Activated CD8-positive, alpha-beta T cell treated with anti-CD3 and anti-CD28 coated beads, Interleukin-2, amount 10 ng/mL, durations not matched to agents 7 days and 5 days (primary cell): ENCODE data around the gene TNNT3. TPM values are rescaled to one million over a fixed set of nuclear protein-coding genes. Genes with fewer than 3 reads are reported as not detected.

Source experiments
- ATAC-seq: fragments of 150-1000 bp; cut with Tn5 transposase; one replicate; pipeline ENCODE4 v1.10.0; 2021; ENCODE audit warnings: moderate library complexity
- CTCF ChIA-PET: fragments of 350-600 bp; sonication (Branson Sonifier 250); formaldehyde crosslinking; loops from one replicate; lab custom pipeline; 2021; ENCODE audit warnings: antibody characterized with exemption; lab: Charles Lee
- POLR2A ChIA-PET: fragments of 350-600 bp; sonication (Branson Sonifier 250); formaldehyde crosslinking; loops from one replicate; lab custom pipeline; 2021; ENCODE audit warnings: antibody characterized with exemption; lab: Charles Lee
- DNase-seq: peaks from one replicate; pipeline ENCODE4 v3.0.0-alpha.2; 2020
- H3K27ac Mint-ChIP-seq: one replicate; pipeline ENCODE4 v1.8.0; 2021; ENCODE audit warnings: mild to moderate bottlenecking, mixed read lengths
- H3K27me3 Mint-ChIP-seq: one replicate; pipeline ENCODE4 v1.8.0; 2021; ENCODE audit warnings: low read depth, mixed read lengths
- H3K36me3 Mint-ChIP-seq: one replicate; pipeline ENCODE4 v1.8.0; 2021; ENCODE audit warnings: low read depth, mixed read lengths
- H3K4me1 Mint-ChIP-seq: one replicate; pipeline ENCODE4 v1.8.0; 2021; ENCODE audit warnings: low read depth, mixed read lengths
- H3K4me3 Mint-ChIP-seq: one replicate; pipeline ENCODE4 v1.8.0; 2021; ENCODE audit warnings: mild to moderate bottlenecking, mixed read lengths
- H3K9me3 Mint-ChIP-seq: one replicate; pipeline ENCODE4 v1.8.0; 2022; ENCODE audit warnings: mixed read lengths; ENCODE audit not compliant: insufficient read depth
- total RNA-seq, 2 experiments: library from RNA; stranded (reverse); gene quantifications; one replicate each; pipeline ENCODE4 v1.2.3, GENCODE V29; 2021

TNNT3 gene
- total RNA-seq, 2 experiments from 2014 or later: 2.6 to 2.8 TPM

- no peak overlapping the region for H3K4me3 Mint-ChIP-seq
- H3K27me3 Mint-ChIP-seq: no peaks in the 10 kb centered on the region
- H3K27ac Mint-ChIP-seq: no peak overlapping the region
- no peaks in the 10 kb centered on the region for H3K4me1 Mint-ChIP-seq
- no peak for ATAC-seq
- DNase-seq: no peak
- ChIA-PET POLR2A (no interaction called here), CTCF (no interaction called here)
- H3K36me3 Mint-ChIP-seq: no peaks in the 10 kb centered on the region
- no peaks in the 10 kb centered on the region for H3K9me3 Mint-ChIP-seq
Measured at GRCh38 chr11:1958367-1958766, 38.9 kb downstream of the TNNT3 start.

GRCh38 chr11:1959786-1960185 lies 40.3 kb downstream of the TNNT3 start:
- Mint-ChIP-seq H3K9me3 (no peaks in the 10 kb centered on the region), H3K36me3 (no peaks in the 10 kb centered on the region), H3K4me1 (no peaks in the 10 kb centered on the region), H3K27me3 (no peaks in the 10 kb centered on the region), H3K4me3 (no peak overlapping the region), H3K27ac (no peak overlapping the region)
- POLR2A ChIA-PET: no interaction called here
- DNase-seq (no peak), ATAC-seq (no peak)
- CTCF ChIA-PET: no interaction called here

- CTCF ChIA-PET: no interaction called here
- H3K4me3 Mint-ChIP-seq: no peak overlapping the region
Measured at GRCh38 chr11:1963864-1964263, 44.4 kb downstream of the TNNT3 start.

GRCh38 chr11:1964348-1964747 lies 44.8 kb downstream of the TNNT3 start:
- Mint-ChIP-seq H3K4me1 (no peaks in the 10 kb centered on the region), H3K27me3 (no peaks in the 10 kb centered on the region), H3K4me3 (no peak overlapping the region), H3K27ac (no peak overlapping the region), H3K36me3 (no peaks in the 10 kb centered on the region), H3K9me3 (no peaks in the 10 kb centered on the region)
- no peak for ATAC-seq
- ChIA-PET POLR2A (no interaction called here), CTCF (no interaction called here)
- no peak for DNase-seq

More at GRCh38 chr11:1963864-1964263, 44.4 kb downstream of the TNNT3 start:
- no peaks in the 10 kb centered on the region for H3K4me1 Mint-ChIP-seq
- H3K27me3 Mint-ChIP-seq: no peaks in the 10 kb centered on the region
- POLR2A ChIA-PET: no interaction called here
- DNase-seq: no peak
- H3K27ac Mint-ChIP-seq: no peak overlapping the region
- H3K36me3 Mint-ChIP-seq: no peaks in the 10 kb centered on the region
- no peaks in the 10 kb centered on the region for H3K9me3 Mint-ChIP-seq
- no peak for ATAC-seq

GRCh38 chr11:1964955-1965354 lies 45.5 kb downstream of the TNNT3 start:
- Mint-ChIP-seq H3K27me3 (no peaks in the 10 kb centered on the region), H3K27ac (no peak overlapping the region), H3K9me3 (no peaks in the 10 kb centered on the region), H3K4me3 (no peak overlapping the region), H3K36me3 (no peaks in the 10 kb centered on the region), H3K4me1 (no peaks in the 10 kb centered on the region)
- DNase-seq: no peak
- no peak for ATAC-seq
- POLR2A ChIA-PET: interaction anchor here (0.6 kb wide), 1 partner anchor 1664 kb away, joined by 3 read pairs; no protein-coding TSS in a partner anchor
- CTCF ChIA-PET: no interaction called here

- DNase-seq: no peak
- no peak for ATAC-seq
- ChIA-PET POLR2A (no interaction called here), CTCF (no interaction called here)
- Mint-ChIP-seq H3K4me1 (no peaks in the 10 kb centered on the region), H3K27me3 (no peaks in the 10 kb centered on the region), H3K4me3 (no peak overlapping the region), H3K27ac (no peak overlapping the region), H3K36me3 (no peaks in the 10 kb centered on the region), H3K9me3 (no peaks in the 10 kb centered on the region)
Measured at GRCh38 chr11:1966531-1966930, 47.0 kb downstream of the TNNT3 start.

- POLR2A ChIA-PET: no interaction called here
- no peaks in the 10 kb centered on the region for H3K27me3 Mint-ChIP-seq
- H3K4me3 Mint-ChIP-seq: no peak overlapping the region
- no peaks in the 10 kb centered on the region for H3K36me3 Mint-ChIP-seq
- ATAC-seq: no peak
- DNase-seq: no peak
- no peaks in the 10 kb centered on the region for H3K4me1 Mint-ChIP-seq
- CTCF ChIA-PET: interaction anchor here (0.8 to 1.2 kb wide), 2 partner anchors 184 to 274 kb away, joined by 3 read pairs; no protein-coding TSS in a partner anchor
- no peak overlapping the region for H3K27ac Mint-ChIP-seq
- H3K9me3 Mint-ChIP-seq: no peaks in the 10 kb centered on the region
Measured at GRCh38 chr11:1967641-1968225, 48.2 kb downstream of the TNNT3 start.

- H3K9me3 Mint-ChIP-seq: no peaks in the 10 kb centered on the region
- ATAC-seq (no peak), DNase-seq (no peak)
- CTCF ChIA-PET: interaction anchor here (1.2 to 1.7 kb wide), 2 partner anchors 135 to 183 kb away, joined by 3 read pairs; no protein-coding TSS in a partner anchor
- H3K4me1 Mint-ChIP-seq: no peaks in the 10 kb centered on the region
- POLR2A ChIA-PET: no interaction called here
- H3K4me3 Mint-ChIP-seq: no peak overlapping the region
- no peaks in the 10 kb centered on the region for H3K27me3 Mint-ChIP-seq
- no peak overlapping the region for H3K27ac Mint-ChIP-seq
- H3K36me3 Mint-ChIP-seq: no peaks in the 10 kb centered on the region
Measured at GRCh38 chr11:1968454-1969002, 49.0 kb downstream of the TNNT3 start.

GRCh38 chr11:1969035-1969434 lies 49.5 kb downstream of the TNNT3 start:
- no peaks in the 10 kb centered on the region for H3K36me3 Mint-ChIP-seq
- no peaks in the 10 kb centered on the region for H3K27me3 Mint-ChIP-seq
- CTCF ChIA-PET: interaction anchor here (1.7 kb wide), 1 partner anchor 136 kb away, joined by 3 read pairs; no protein-coding TSS in a partner anchor
- no peak overlapping the region for H3K4me3 Mint-ChIP-seq
- POLR2A ChIA-PET: no interaction called here
- DNase-seq (no peak), ATAC-seq (no peak)
- H3K4me1 Mint-ChIP-seq: no peaks in the 10 kb centered on the region
- H3K9me3 Mint-ChIP-seq: no peaks in the 10 kb centered on the region
- H3K27ac Mint-ChIP-seq: no peak overlapping the region

GRCh38 chr11:1969776-1970175 lies 50.3 kb downstream of the TNNT3 start:
- Mint-ChIP-seq H3K4me3 (no peak overlapping the region), H3K27ac (no peak overlapping the region), H3K27me3 (no peaks in the 10 kb centered on the region), H3K36me3 (no peaks in the 10 kb centered on the region), H3K4me1 (no peaks in the 10 kb centered on the region), H3K9me3 (no peaks in the 10 kb centered on the region)
- ChIA-PET POLR2A (no interaction called here), CTCF (interaction anchor here (1.7 kb wide), 1 partner anchor 137 kb away, joined by 3 read pairs; no protein-coding TSS in a partner anchor)
- ATAC-seq (no peak), DNase-seq (no peak)

GRCh38 chr11:1970956-1971355 lies 51.5 kb downstream of the TNNT3 start:
- POLR2A ChIA-PET: no interaction called here
- DNase-seq (no peak), ATAC-seq (no peak)
- Mint-ChIP-seq H3K27me3 (no peaks in the 10 kb centered on the region), H3K9me3 (no peaks in the 10 kb centered on the region), H3K4me1 (no peaks in the 10 kb centered on the region), H3K27ac (no peak overlapping the region), H3K4me3 (no peak overlapping the region), H3K36me3 (no peaks in the 10 kb centered on the region)
- CTCF ChIA-PET: no interaction called here

GRCh38 chr11:1975185-1975584 lies 55.7 kb downstream of the TNNT3 start:
- no peak overlapping the region for H3K4me3 Mint-ChIP-seq
- ATAC-seq (no peak), DNase-seq (no peak)
- ChIA-PET CTCF (no interaction called here), POLR2A (no interaction called here)
- no peaks in the 10 kb centered on the region for H3K36me3 Mint-ChIP-seq
- no peaks in the 10 kb centered on the region for H3K27me3 Mint-ChIP-seq
- no peaks in the 10 kb centered on the region for H3K9me3 Mint-ChIP-seq
- no peaks in the 10 kb centered on the region for H3K4me1 Mint-ChIP-seq
- H3K27ac Mint-ChIP-seq: no peak overlapping the region
